ENCODE measurements around the gene TNFSF13B.

The TNFSF13B gene

DNA sequence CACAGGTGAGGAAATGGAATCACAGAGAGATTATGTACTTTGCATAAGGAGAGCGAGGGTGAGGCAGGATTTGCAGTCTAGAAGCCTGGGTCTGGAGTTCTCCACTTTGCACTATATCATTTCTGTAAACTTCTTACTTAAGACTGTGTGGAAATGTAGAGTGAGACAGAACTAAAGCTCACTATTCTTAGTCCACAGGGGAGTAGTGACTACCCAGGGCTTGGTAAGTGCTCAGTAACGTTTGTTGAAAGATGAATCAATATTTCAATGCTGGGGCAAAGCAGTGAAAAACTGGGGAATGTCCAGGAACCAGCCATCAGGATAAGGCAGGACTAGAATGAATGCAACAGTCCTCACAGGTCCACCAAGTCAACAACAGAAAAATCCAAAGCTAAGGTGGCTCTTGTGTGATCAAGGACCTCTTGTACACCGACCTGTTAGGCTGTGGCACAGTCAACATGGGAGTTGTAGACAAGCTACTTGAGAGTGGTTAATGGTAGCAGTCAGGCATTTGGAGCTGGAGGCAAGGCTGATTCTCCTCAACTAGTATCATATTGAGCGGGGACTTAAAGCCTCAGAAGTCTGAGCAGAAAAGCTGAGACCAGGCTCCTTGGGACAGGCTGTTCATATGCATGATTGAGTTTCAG lies 929 bp upstream of the TNFSF13B start:
- DNase-seq (ENCODE audit: low read depth), result no peak
- H3K4me3 ChIP-seq (ENCODE audit: low read depth, low read length), result no peak overlapping the region
- TF ChIP-seq CTCF (conservative IDR thresholded peaks at IDR 0.05; ENCODE audit: low read depth, low read length), result no peak

GRCh38 chr13:108270442-108270841 lies 924 bp downstream of the TNFSF13B start:
- H3K4me3 ChIP-seq (ENCODE audit: low read depth, low read length), result peak overlapping the region; percentile 66
- DNase-seq (ENCODE audit: low read depth), result no peak

DNA sequence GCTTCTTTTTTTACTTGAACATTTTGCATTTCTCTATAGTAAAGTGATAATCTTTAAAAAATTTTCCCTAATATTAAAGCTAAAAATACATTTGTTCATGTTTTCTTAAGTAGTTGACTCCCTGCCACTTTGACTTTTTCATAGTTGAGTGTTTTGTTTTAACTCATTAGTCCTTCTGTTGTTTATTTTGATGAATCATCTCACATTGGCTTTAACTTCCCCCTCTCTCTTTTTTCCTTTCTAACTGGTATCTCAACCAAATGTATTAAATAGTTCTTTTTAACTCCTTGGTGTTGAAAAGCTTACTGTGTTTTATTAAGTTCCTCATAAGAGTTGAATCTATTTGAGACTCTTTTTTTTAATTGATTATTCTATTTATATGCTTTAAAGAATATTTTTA lies 2.8 kb downstream of the TNFSF13B start:
- H3K4me3 ChIP-seq (ENCODE audit: low read depth, low read length), result no peak overlapping the region
- DNase-seq (ENCODE audit: low read depth), result peak; percentile 19
- no peak for TF ChIP-seq CTCF (conservative IDR thresholded peaks at IDR 0.05; ENCODE audit: low read depth, low read length)

More at GRCh38 chr13:108270442-108270841, 924 bp downstream of the TNFSF13B start:
- no peak for TF ChIP-seq CTCF (conservative IDR thresholded peaks at IDR 0.05; ENCODE audit: low read depth, low read length)

DNA sequence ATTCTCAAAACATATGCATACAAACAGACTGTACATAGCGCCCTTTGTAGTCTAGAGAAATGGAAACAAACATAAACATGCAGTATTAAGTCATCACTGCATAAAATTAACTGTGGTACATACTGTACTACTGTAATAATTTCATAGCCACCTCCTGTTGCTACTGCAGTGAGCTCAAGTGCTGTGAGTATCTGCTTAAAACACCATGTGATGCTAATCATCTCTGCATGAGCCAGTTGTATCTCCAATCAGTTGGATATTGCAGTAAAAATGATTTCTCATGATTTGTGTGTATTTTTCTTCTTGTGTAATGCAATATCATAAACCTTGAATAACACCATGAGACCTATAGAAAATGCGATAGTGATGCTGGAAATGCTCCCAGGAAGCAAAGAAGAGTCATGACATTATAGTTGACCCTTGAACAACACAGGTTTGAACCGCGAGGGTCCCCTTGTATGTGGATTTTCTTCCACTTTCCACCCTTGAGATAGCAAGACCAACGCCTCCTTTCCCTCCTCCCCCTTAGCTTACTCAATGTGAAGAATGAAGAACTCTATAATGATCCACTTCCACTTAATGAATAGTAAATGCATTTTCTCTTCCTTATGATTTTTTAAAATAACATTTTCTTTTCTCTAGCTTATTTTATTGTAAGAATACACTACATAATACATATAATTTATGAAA lies 4.1 kb downstream of the TNFSF13B start:
- no peak overlapping the region for H3K4me3 ChIP-seq (ENCODE audit: low read depth, low read length)
- no peak for TF ChIP-seq CTCF (conservative IDR thresholded peaks at IDR 0.05; ENCODE audit: low read depth, low read length)
- DNase-seq (ENCODE audit: low read depth), result peak; percentile 23

DNA sequence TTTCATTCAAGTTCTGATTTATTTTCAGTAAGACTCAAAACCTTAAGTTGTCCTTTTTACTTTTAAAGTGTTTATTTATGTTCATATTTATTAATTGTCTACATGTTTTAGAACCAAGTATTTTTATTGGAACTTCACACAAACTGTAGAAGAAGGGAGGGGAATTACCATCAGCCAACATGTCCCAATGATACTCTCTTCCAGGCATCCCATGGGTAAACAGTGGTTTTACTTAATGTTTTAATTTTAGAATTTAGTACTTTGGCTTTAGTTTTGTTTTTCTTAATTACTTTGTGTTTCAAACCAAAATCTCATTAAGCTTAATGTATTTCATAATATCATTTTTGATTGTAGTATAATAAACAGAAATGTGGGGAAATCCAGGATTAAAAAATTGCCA lies 5.2 kb downstream of the TNFSF13B start:
- no peak for TF ChIP-seq CTCF (conservative IDR thresholded peaks at IDR 0.05; ENCODE audit: low read depth, low read length)
- DNase-seq (ENCODE audit: low read depth), result no peak

GRCh38 chr13:108276060-108276459 lies 6.5 kb downstream of the TNFSF13B start:
- H3K4me3 ChIP-seq (ENCODE audit: low read depth, low read length), result no peak overlapping the region
- TF ChIP-seq CTCF (conservative IDR thresholded peaks at IDR 0.05; ENCODE audit: low read depth, low read length), result no peak
- peak; percentile 11 for DNase-seq (ENCODE audit: low read depth)

More for the DNA sequence above, 5.2 kb downstream of the TNFSF13B start:
- no peak overlapping the region for H3K4me3 ChIP-seq (ENCODE audit: low read depth, low read length)

DNA sequence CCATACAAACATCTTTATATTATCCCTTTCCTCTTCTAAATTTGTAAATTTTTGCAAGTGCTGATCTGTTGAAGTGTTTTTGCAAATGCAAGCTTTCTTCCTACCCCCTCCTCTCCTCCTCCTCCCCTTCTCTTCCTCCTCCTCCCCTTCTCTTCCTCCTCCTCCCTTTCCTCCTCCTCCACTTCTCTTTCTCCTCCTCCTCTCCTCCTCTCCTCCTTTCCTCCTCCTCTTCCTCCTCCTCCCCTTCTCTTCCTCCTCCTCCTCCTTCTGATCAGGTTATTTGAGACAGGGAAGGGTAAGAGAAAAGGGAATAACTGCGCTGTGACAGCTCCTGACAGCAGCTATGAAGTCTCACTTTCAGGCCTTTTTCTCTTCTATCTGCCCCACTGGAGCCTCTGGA lies 8.9 kb downstream of the TNFSF13B start:
- TF ChIP-seq CTCF (conservative IDR thresholded peaks at IDR 0.05; ENCODE audit: low read depth, low read length), result no peak
- no peak for DNase-seq (ENCODE audit: low read depth)
- H3K4me3 ChIP-seq (ENCODE audit: low read depth, low read length), result no peak overlapping the region
